Measurements from ENCODE around the gene ST8SIA6.
A peak's percentile ranks its signal among the peaks of the same experiment; 100 is the strongest.

Gene ST8SIA6

GRCh38 chr10:17351506-17351905, 102.9 kb downstream of the ST8SIA6 start:
- no peak for TF ChIP-seq CSRNP3 (CRISPR knock-in tag; IDR thresholded peaks at IDR 0.05)
- no peak for TF ChIP-seq PATZ1 (CRISPR knock-in tag; IDR thresholded peaks at IDR 0.05; ENCODE audit: borderline replicate concordance)
- no peak for TF ChIP-seq ZFP3 (CRISPR knock-in tag; IDR thresholded peaks at IDR 0.05)
- TF ChIP-seq ZC3H10 (CRISPR knock-in tag; IDR thresholded peaks at IDR 0.05) = no peak
- TF ChIP-seq GLIS3 (CRISPR knock-in tag; IDR thresholded peaks at IDR 0.05) = no peak
- TF ChIP-seq TCF4 (CRISPR knock-in tag; IDR thresholded peaks at IDR 0.05; ENCODE audit: borderline replicate concordance) = no peak
- no peak for ATAC-seq

GRCh38 chr10:17349717-17350116, 104.7 kb downstream of the ST8SIA6 start:
- TF ChIP-seq SNAI2 (CRISPR knock-in tag; IDR thresholded peaks at IDR 0.05) (0 out of 2 replicates have a peak, but pooled peaks have one; percentile 43), GLIS3 (CRISPR knock-in tag; IDR thresholded peaks at IDR 0.05) (no peak), TSHZ2 (CRISPR knock-in tag; IDR thresholded peaks at IDR 0.05) (no peak), ZFP30 (CRISPR knock-in tag; IDR thresholded peaks at IDR 0.05) (no peak), PPARA (CRISPR knock-in tag; IDR thresholded peaks at IDR 0.05; ENCODE audit: borderline replicate concordance) (no peak), ZFP3 (CRISPR knock-in tag; IDR thresholded peaks at IDR 0.05) (0 out of 2 replicates have a peak, but pooled peaks have one; percentile 18), ARNTL (CRISPR knock-in tag; IDR thresholded peaks at IDR 0.05; ENCODE audit: borderline replicate concordance, low read depth) (no peak), ZC3H10 (CRISPR knock-in tag; IDR thresholded peaks at IDR 0.05) (0 out of 2 replicates have a peak, but pooled peaks have one; percentile 41), CREB5 (CRISPR knock-in tag; IDR thresholded peaks at IDR 0.05; ENCODE audit: low read depth) (no peak), ESRRG (CRISPR knock-in tag; IDR thresholded peaks at IDR 0.05) (no peak), PATZ1 (CRISPR knock-in tag; IDR thresholded peaks at IDR 0.05; ENCODE audit: borderline replicate concordance) (no peak), CSDC2 (CRISPR knock-in tag; IDR thresholded peaks at IDR 0.05) (no peak; the same call in 1 of the 2 replicates)
- ATAC-seq = no peak

GRCh38 chr10:17348501-17349349, 105.7 kb downstream of the ST8SIA6 start:
- peak; percentile 96 for ATAC-seq
- TF ChIP-seq ZNF8 (CRISPR knock-in tag; IDR thresholded peaks at IDR 0.05) = no peak
- no peak for TF ChIP-seq PATZ1 (CRISPR knock-in tag; IDR thresholded peaks at IDR 0.05; ENCODE audit: borderline replicate concordance)
- peak; percentile 22; the same call in 1 of the 2 replicates for TF ChIP-seq ISL1 (CRISPR knock-in tag; IDR thresholded peaks at IDR 0.05)
- no peak for TF ChIP-seq GLIS3 (CRISPR knock-in tag; IDR thresholded peaks at IDR 0.05)
- TF ChIP-seq ZNF70 (CRISPR knock-in tag; IDR thresholded peaks at IDR 0.05) = no peak
- no peak for TF ChIP-seq ARNTL (CRISPR knock-in tag; IDR thresholded peaks at IDR 0.05; ENCODE audit: borderline replicate concordance, low read depth)
- TF ChIP-seq TCF4 (CRISPR knock-in tag; IDR thresholded peaks at IDR 0.05; ENCODE audit: borderline replicate concordance) = peak; percentile 71
